Measurements from ENCODE around the gene CHRDL1. TPM values are rescaled to one million over a fixed set of nuclear protein-coding genes. Genes with fewer than 3 reads are reported as not detected.

Gene CHRDL1
- total and polyA plus RNA-seq, 2 donors (not counting 3 experiments of a cell fraction or from before 2014, with no cell fraction given): not detected

- dilution Hi-C loops (cut with MboI; ENCODE audit: extremely low pct_ligation_motif_present, low sequenced_read_pairs): no loop called here
- no peak for TF ChIP-seq MYC (IDR thresholded peaks at IDR 0.05; ENCODE audit: low read depth, low read length)
- no peak for TF ChIP-seq JUN (IDR thresholded peaks at IDR 0.05; ENCODE audit: borderline replicate concordance, insufficient read depth, insufficient read length, low read depth)
- TF ChIP-seq CTCF (IDR thresholded peaks at IDR 0.05; ENCODE audit: extremely low read depth in 1 of 2, insufficient read depth in 1 of 2, low read depth in 1 of 2, low read length in 2 of 2): no peak
- no peak for TF ChIP-seq GATA2 (IDR thresholded peaks at IDR 0.05; ENCODE audit: insufficient read depth, insufficient read length, low read depth, low read length)
- no peak for TF ChIP-seq EZH2 (IDR thresholded peaks at IDR 0.05; ENCODE audit: borderline replicate concordance, low read depth, low read length, severe bottlenecking)
- TF ChIP-seq FOS (IDR thresholded peaks at IDR 0.05; ENCODE audit: borderline replicate concordance, insufficient read depth, low read length): no peak
- TF ChIP-seq POLR2A (IDR thresholded peaks at IDR 0.05; ENCODE audit: low read depth, low read length): no peak
- TF ChIP-seq POLR2AphosphoS5 (IDR thresholded peaks at IDR 0.05; ENCODE audit: insufficient read depth, low read depth, low read length): no peak
- TF ChIP-seq MAX (IDR thresholded peaks at IDR 0.05; ENCODE audit: insufficient read depth, insufficient read length): no peak
- FAIRE-seq: no peak
These were observed 54.3 kb downstream of the CHRDL1 start for GRCh38 chrX:110741213-110741796.

More at GRCh38 chrX:110741213-110741796, 54.3 kb downstream of the CHRDL1 start:
- no peaks in the 10 kb centered on the region for H3K9me1 ChIP-seq (replicated peaks; ENCODE audit: control insufficient read depth, extremely low read depth, insufficient read depth, low read length)
- no peak overlapping the region for H3K9ac ChIP-seq (replicated peaks; ENCODE audit: extremely low read depth, insufficient read depth, low read length)
- H3K27me3 ChIP-seq (ENCODE audit: control insufficient read depth in 2 of 2, insufficient read depth in 2 of 2, low read length in 2 of 2): no peaks in the 10 kb centered on the region
- H3K9me3 ChIP-seq (replicated peaks; ENCODE audit: control insufficient read depth, insufficient read depth, low read length): no peaks in the 10 kb centered on the region
- no peaks in the 10 kb centered on the region for H4K20me1 ChIP-seq (replicated peaks; ENCODE audit: control insufficient read depth, extremely low read depth, insufficient read depth, low read length)
- intact Hi-C loops (cut with micrococcal nuclease): no loop called here
- no peak overlapping the region for H2AFZ ChIP-seq (ENCODE audit: low read depth, low read length)
- no peak for DNase-seq (ENCODE audit: low read depth, low spot score)
- ChIA-PET CTCF (no interaction called here), POLR2A (no interaction called here)
- no peaks in the 10 kb centered on the region for H3K36me3 ChIP-seq (ENCODE audit: control insufficient read depth in 2 of 2, extremely low read depth in 1 of 2, insufficient read depth in 2 of 2, low read length in 2 of 2)
- no peaks in the 10 kb centered on the region for H3K4me1 ChIP-seq (ENCODE audit: control insufficient read depth, extremely low read depth, insufficient read depth, low read length)
- H3K4me3 ChIP-seq (replicated peaks in 1 of 3; ENCODE audit: insufficient read depth in 1 of 3, low read depth in 1 of 3, low read length in 3 of 3): no peak overlapping the region
- no peak overlapping the region for H3K27ac ChIP-seq (ENCODE audit: insufficient read depth, low read depth, low read length)
- no peaks in the 10 kb centered on the region for H3K79me2 ChIP-seq (ENCODE audit: control insufficient read depth, insufficient read depth, low read length)
- no TSS peak for BruUV-seq (replicated peaks)
- H3K4me2 ChIP-seq (ENCODE audit: insufficient read depth, low read length): no peak overlapping the region

All from endothelial cell of umbilical vein (primary cell).